ENCODE data around the gene TBC1D24. TPM values are rescaled to one million over a fixed set of nuclear protein-coding genes. Genes with fewer than 3 reads are reported as not detected.

Gene TBC1D24
- total RNA-seq, 1 donor from 2014 or later = 4.7 TPM

GRCh38 chr16:2481676-2482075 is 6.7 kb downstream of the TBC1D24 start:
- TF ChIP-seq CTCF (IDR thresholded peaks at IDR 0.05; ENCODE audit: insufficient read depth, low read length, severe bottlenecking) = no peak
- FAIRE-seq (no peak), DNase-seq (ENCODE audit: low read depth) (no peak)
- H3K27me3 ChIP-seq (ENCODE audit: control insufficient read depth, insufficient read depth, low read length) = no peaks in the 10 kb centered on the region
- no peak overlapping the region for H3K4me3 ChIP-seq (ENCODE audit: low read depth, low read length)
- no peaks in the 10 kb centered on the region for H3K36me3 ChIP-seq (ENCODE audit: control insufficient read depth, insufficient read depth, low read length)

GRCh38 chr16:2482249-2482648 is 7.3 kb downstream of the TBC1D24 start:
- no peak overlapping the region for H3K4me3 ChIP-seq (ENCODE audit: low read depth, low read length)
- no peaks in the 10 kb centered on the region for H3K36me3 ChIP-seq (ENCODE audit: control insufficient read depth, insufficient read depth, low read length)
- no peak for TF ChIP-seq CTCF (IDR thresholded peaks at IDR 0.05; ENCODE audit: insufficient read depth, low read length, severe bottlenecking)
- H3K27me3 ChIP-seq (ENCODE audit: control insufficient read depth, insufficient read depth, low read length) = no peaks in the 10 kb centered on the region
- no peak for DNase-seq (ENCODE audit: low read depth)
- FAIRE-seq = no peak

- H3K27me3 ChIP-seq (ENCODE audit: control insufficient read depth, insufficient read depth, low read length) = no peaks in the 10 kb centered on the region
- H3K36me3 ChIP-seq (ENCODE audit: control insufficient read depth, insufficient read depth, low read length) = no peaks in the 10 kb centered on the region
- FAIRE-seq = no peak
- H3K4me3 ChIP-seq (ENCODE audit: low read depth, low read length) = no peak overlapping the region
- no peak for TF ChIP-seq CTCF (IDR thresholded peaks at IDR 0.05; ENCODE audit: insufficient read depth, low read length, severe bottlenecking)
- no peak for DNase-seq (ENCODE audit: low read depth)
These were observed 8.0 kb downstream of the TBC1D24 start for GRCh38 chr16:2482708-2483534.

- no peaks in the 10 kb centered on the region for H3K36me3 ChIP-seq (ENCODE audit: control insufficient read depth, insufficient read depth, low read length)
- FAIRE-seq = no peak
- no peak overlapping the region for H3K4me3 ChIP-seq (ENCODE audit: low read depth, low read length)
- no peaks in the 10 kb centered on the region for H3K27me3 ChIP-seq (ENCODE audit: control insufficient read depth, insufficient read depth, low read length)
- no peak for TF ChIP-seq CTCF (IDR thresholded peaks at IDR 0.05; ENCODE audit: insufficient read depth, low read length, severe bottlenecking)
- DNase-seq (ENCODE audit: low read depth) = no peak
These were observed 9.3 kb downstream of the TBC1D24 start for GRCh38 chr16:2483939-2484897.

GRCh38 chr16:2484898-2485508 is 10.1 kb downstream of the TBC1D24 start:
- Histone ChIP-seq H3K4me3 (ENCODE audit: low read depth, low read length) (no peak overlapping the region), H3K36me3 (ENCODE audit: control insufficient read depth, insufficient read depth, low read length) (no peaks in the 10 kb centered on the region), H3K27me3 (ENCODE audit: control insufficient read depth, insufficient read depth, low read length) (no peaks in the 10 kb centered on the region)
- FAIRE-seq (no peak), DNase-seq (ENCODE audit: low read depth) (no peak)
- no peak for TF ChIP-seq CTCF (IDR thresholded peaks at IDR 0.05; ENCODE audit: insufficient read depth, low read length, severe bottlenecking)
